HepG2 (cell line): ENCODE measurements around the gene PARD3. TPM values are rescaled to one million over a fixed set of nuclear protein-coding genes. Genes with fewer than 3 reads are reported as not detected.

Source experiments
- AGO1 ChIP-seq: fragments of 200-400 bp; formaldehyde crosslinking; IDR thresholded peaks from 2 replicates; pipeline ENCODE4 v1.6.1; 2017; ENCODE audit warnings: mild to moderate bottlenecking, low read depth, low read length, moderate library complexity; ENCODE audit not compliant: poor library complexity, severe bottlenecking
- ATF3 ChIP-seq: sonication (generic); formaldehyde crosslinking; IDR thresholded peaks from 2 replicates; pipeline ENCODE4 v1.4.0; 2020; ENCODE audit warnings: missing genetic modification reagents
- CHD4 ChIP-seq: fragments of 200-600 bp; sonication (generic); IDR thresholded peaks from 2 replicates; pipeline ENCODE4 v1.7.0; 2017; ENCODE audit warnings: mild to moderate bottlenecking, low read length, borderline replicate concordance
- GTF2F1 ChIP-seq: fragments of 150-350 bp; IDR thresholded peaks from 2 replicates; pipeline ENCODE4 v1.6.1; 2014; ENCODE audit warnings: low read length
- JUND ChIP-seq: sonication (generic); formaldehyde crosslinking; IDR thresholded peaks from 2 replicates; pipeline ENCODE4 v1.8.0; 2022; ENCODE audit warnings: mild to moderate bottlenecking, missing genetic modification reagents
- MBNL3 ChIP-seq: fragments of 250-450 bp; sonication (Bioruptor Pico); conservative IDR thresholded peaks from 2 replicates; pipeline ENCODE4 v1.8.0; 2022; ENCODE audit warnings: mild to moderate bottlenecking, inconsistent platforms
- MYNN ChIP-seq: sonication (generic); formaldehyde crosslinking; IDR thresholded peaks from 2 replicates; pipeline ENCODE4 v1.4.0; 2020; ENCODE audit warnings: mild to moderate bottlenecking, low read depth, missing genetic modification reagents
- NCOA2 ChIP-seq: sonication (generic); formaldehyde crosslinking; IDR thresholded peaks from 2 replicates; pipeline ENCODE4 v1.8.0; 2022; ENCODE audit warnings: inconsistent platforms
- NCOR1 ChIP-seq: fragments of 200-600 bp; sonication (generic); IDR thresholded peaks from 2 replicates; pipeline ENCODE4 v1.7.0; 2017; ENCODE audit warnings: antibody characterized with exemption, low read length, borderline replicate concordance
- PLRG1 ChIP-seq: fragments of 450-650 bp; conservative IDR thresholded peaks from 2 replicates; pipeline ENCODE4 v1.6.1; 2016
- SIN3A ChIP-seq: IDR thresholded peaks from 2 replicates; pipeline ENCODE4 v1.6.1; 2011; ENCODE audit warnings: low read depth, mild to moderate bottlenecking, control low read depth, low read length, borderline replicate concordance
- SOX5 ChIP-seq: IDR thresholded peaks from 2 replicates; pipeline ENCODE4 v1.6.1; 2016; ENCODE audit warnings: borderline replicate concordance
- SRY ChIP-seq: sonication (generic); formaldehyde crosslinking; IDR thresholded peaks from 2 replicates; pipeline ENCODE4 v1.8.0; 2022; ENCODE audit warnings: mild to moderate bottlenecking, missing genetic modification reagents
- STAT5B ChIP-seq: sonication (generic); formaldehyde crosslinking; IDR thresholded peaks from 2 replicates; pipeline ENCODE4 v1.4.0; 2020; ENCODE audit warnings: missing genetic modification reagents
- TAF15 ChIP-seq: fragments of 200-400 bp; formaldehyde crosslinking; IDR thresholded peaks from one replicate; pipeline ENCODE4 v1.6.1; 2018; ENCODE audit warnings: mild to moderate bottlenecking, low read depth, low read length; ENCODE audit not compliant: poor library complexity, severe bottlenecking
- ZBTB2 ChIP-seq: sonication (generic); formaldehyde crosslinking; IDR thresholded peaks from 2 replicates; pipeline ENCODE4 v1.8.0; 2022; ENCODE audit warnings: low read depth, missing genetic modification reagents
- ZFP36L1 ChIP-seq: sonication (generic); formaldehyde crosslinking; IDR thresholded peaks from 2 replicates; pipeline ENCODE4 v1.8.0; 2022; ENCODE audit warnings: mild to moderate bottlenecking, missing genetic modification reagents, moderate library complexity
- ZNF121 ChIP-seq: sonication (generic); formaldehyde crosslinking; IDR thresholded peaks from 2 replicates; pipeline ENCODE4 v1.5.0; 2020; ENCODE audit warnings: mild to moderate bottlenecking, missing genetic modification reagents
- ZNF318 ChIP-seq: sonication (generic); formaldehyde crosslinking; IDR thresholded peaks from 2 replicates; pipeline ENCODE4 v1.4.0; 2020; ENCODE audit warnings: mild to moderate bottlenecking, missing genetic modification reagents
- ZNF713 ChIP-seq: sonication (generic); formaldehyde crosslinking; IDR thresholded peaks from 2 replicates; pipeline ENCODE4 v1.4.0; 2020; ENCODE audit warnings: mild to moderate bottlenecking, missing genetic modification reagents
- ZNF75D ChIP-seq: sonication (generic); formaldehyde crosslinking; IDR thresholded peaks from 2 replicates; pipeline ENCODE4 v1.8.1; 2023; ENCODE audit warnings: missing genetic modification reagents, mild to moderate bottlenecking, borderline replicate concordance
- polyA plus RNA-seq, 8 experiments: library from polyadenylated mRNA; depleted of rRNA in 3 of 8; stranded (reverse) in 7 of 8; unstranded in 1 of 8; fragments of >200 nt; fragmentation: Illumina TruSeq in 4 of 8; extraction: Trizol in 4 of 8; gene quantifications; 2 replicates each; pipeline versions ENCODE4 v1.2.1 to v1.2.3, GENCODE V29; 2011 to 2016; ENCODE audit warnings: low read depth in 4 of 8, missing spikeins in 1 of 8, mixed read lengths in 1 of 8; ENCODE audit not compliant: insufficient read depth in 1 of 8
- total RNA-seq, 5 experiments: library from RNA; depleted of rRNA; stranded (reverse); fragments of >200 nt; fragmentation: Illumina TruSeq; extraction: Trizol; gene quantifications; 2 replicates each; pipeline ENCODE4 v1.2.3, GENCODE V29; 2016; ENCODE audit warnings: low read depth in 1 of 5

PARD3 gene
- total and polyA plus RNA-seq, 2 of the 13 experiments (the other 11 are each of a cell fraction or from before 2014, with no cell fraction given), result 40.9 to 60.0 TPM

GRCh38 chr10:34405611-34406462, 409.3 kb downstream of the PARD3 start (continued):
- TF ChIP-seq ZNF75D (CRISPR knock-in tag) (no peak), NCOR1 (no peak), SIN3A (no peak), ZNF318 (CRISPR knock-in tag) (no peak), MYNN (CRISPR knock-in tag) (no peak), PLRG1 (no peak), AGO1 (no peak), SOX5 (peak; percentile 84; the same call in 1 of the 2 replicates), TAF15 (no peak), JUND (0 out of 2 replicates have a peak, but pooled peaks have one; percentile 20), ZFP36L1 (CRISPR knock-in tag) (no peak), ZNF121 (no peak), GTF2F1 (no peak), ATF3 (peak; percentile 65; the same call in 1 of the 2 replicates), MBNL3 (CRISPR knock-in tag) (no peak), SRY (no peak), NCOA2 (CRISPR knock-in tag) (peak; percentile 47), ZNF713 (no peak), CHD4 (no peak), STAT5B (CRISPR knock-in tag) (no peak), ZBTB2 (CRISPR knock-in tag) (no peak)
